NCI-H2196 (cell line): ENCODE measurements around the gene HS6ST2.
A peak's percentile ranks its signal among the peaks of the same experiment; 100 is the strongest.
"Not testable (repeated sequence)": the region's sequence is repeated elsewhere in the genome, so short reads cannot be mapped to it uniquely, and the experiment has no call there.

Source experiments
- DNase-seq: peaks from one replicate; lab custom pipeline; 2025; ENCODE audit not compliant: unreplicated experiment; lab: John Stamatoyannopoulos, UW

HS6ST2 gene

GRCh38 chrX:132958091-132958703 lies at the start of gene HS6ST2:
Gene HS6ST2, minus strand, starts transcription at chrX:132958629.
- peak; percentile 4 for DNase-seq

GRCh38 chrX:133007458-133007857 lies 49.0 kb upstream of the HS6ST2 start:
- no peak for DNase-seq

GRCh38 chrX:133005616-133006015 lies 47.2 kb upstream of the HS6ST2 start:
- DNase-seq = no peak

GRCh38 chrX:133005042-133005441 lies 46.6 kb upstream of the HS6ST2 start:
- DNase-seq = no peak

GRCh38 chrX:132999209-132999608 lies 40.8 kb upstream of the HS6ST2 start:
- DNase-seq = no peak

DNA sequence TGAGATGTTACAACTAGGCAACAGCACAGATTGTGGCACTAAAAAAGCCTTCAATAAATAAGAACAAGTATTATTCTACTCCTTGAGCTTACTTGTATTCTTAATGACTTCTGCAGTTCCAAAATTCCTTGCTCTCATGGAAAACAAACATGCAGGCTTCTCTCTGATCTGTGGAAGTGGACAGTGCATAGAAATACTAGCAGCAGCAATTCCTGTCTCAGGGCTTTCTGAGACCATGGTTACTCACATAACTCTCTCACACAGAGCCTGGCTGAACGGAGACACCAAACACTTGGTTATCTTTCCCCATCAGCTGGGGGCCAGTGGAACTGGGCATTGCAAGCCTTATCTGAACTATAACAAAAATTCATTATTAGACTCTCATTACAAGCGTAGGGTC lies 32.4 kb upstream of the HS6ST2 start:
- DNase-seq = no peak

DNA sequence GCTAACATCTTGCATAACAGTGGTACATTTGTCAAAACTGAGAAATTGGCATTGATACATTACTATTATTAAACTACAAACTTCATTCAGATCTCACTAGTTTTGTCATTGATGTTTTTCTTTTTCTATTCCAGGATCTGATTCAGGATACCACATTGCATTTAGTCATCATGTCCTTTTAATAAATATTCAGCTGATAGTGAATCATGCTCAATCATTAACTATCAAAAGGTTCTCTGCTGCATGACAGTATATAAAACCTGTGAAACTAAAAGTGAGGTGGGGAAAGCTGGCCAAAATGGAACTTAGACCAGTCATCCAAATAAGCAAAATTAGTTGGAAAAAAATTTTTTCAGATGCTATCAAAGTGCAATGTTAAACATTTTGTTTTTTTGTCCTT lies 28.1 kb upstream of the HS6ST2 start:
- DNase-seq = no peak

DNA sequence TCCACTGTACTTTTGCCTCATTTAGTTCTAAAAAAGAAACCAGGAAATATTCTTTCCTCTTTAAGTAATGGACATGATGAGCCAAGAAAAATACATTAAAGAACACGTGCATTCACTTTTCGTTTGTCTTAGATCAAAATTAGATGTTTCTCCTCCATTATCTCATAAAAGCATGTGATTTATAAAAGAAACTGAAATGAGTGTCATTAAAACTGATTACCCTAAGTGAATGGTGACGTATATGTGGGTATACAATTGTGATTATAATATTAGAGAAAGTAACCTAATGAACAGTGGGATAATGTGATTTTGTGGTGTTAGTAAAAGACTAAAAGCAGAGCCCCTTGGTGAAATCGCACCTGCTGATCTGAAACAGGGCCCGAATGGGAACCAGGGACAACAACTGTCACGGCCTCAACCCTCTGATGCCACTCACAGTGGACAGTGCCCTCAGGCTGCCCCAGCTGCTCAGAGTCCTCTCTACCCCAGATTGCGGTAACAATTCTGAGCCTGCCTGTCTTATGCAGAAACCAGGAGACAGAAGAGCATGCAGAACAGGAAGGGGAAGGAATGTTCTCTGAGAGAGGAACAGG lies 25.7 kb upstream of the HS6ST2 start:
- DNase-seq = no peak

GRCh38 chrX:132983496-132983895 lies 25.1 kb upstream of the HS6ST2 start:
- DNase-seq = no peak

DNA sequence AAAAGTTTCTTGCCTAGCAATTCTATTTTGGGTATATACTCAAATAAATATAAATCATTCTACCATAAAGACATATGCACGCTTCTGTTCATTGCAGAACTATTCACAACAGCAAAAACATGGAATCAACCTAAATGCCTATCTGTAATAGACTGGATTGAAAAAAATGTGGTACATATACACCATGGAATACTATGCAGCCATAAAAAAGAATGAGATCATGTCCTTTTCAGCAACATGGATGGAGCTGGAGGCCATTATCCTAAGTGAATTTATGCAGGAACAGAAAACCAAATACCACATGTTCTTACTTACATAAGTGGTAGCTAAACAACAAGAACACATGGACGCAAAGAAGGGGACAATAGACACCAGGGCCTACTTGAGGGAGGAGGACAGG lies 21.6 kb upstream of the HS6ST2 start:
- not testable (repeated sequence) for DNase-seq

- DNase-seq = peak; percentile 35
Observed at GRCh38 chrX:132968296-132968949, 10.0 kb upstream of the HS6ST2 start.

- no peak for DNase-seq
Observed at GRCh38 chrX:132967049-132967448, 8.6 kb upstream of the HS6ST2 start.

DNA sequence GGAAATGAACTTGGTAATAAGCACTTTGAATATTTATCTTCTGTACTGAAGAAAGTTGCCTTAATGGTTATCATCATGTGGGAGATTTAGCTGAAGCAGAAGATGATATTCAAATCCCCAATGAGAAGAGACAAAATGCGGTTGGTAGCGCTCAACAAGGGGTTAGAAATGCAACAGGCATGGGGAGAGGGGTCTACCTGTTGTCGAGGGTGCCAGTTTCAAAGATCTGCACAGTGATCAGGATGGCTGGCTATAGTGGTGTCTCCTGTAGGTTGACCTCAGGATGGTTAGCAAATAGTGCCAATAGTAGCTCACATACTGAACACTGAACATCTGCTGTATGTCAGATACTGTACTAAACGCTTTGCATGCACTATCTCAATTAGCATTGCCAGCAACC lies 7.0 kb upstream of the HS6ST2 start:
- no peak for DNase-seq

- no peak for DNase-seq
Observed at GRCh38 chrX:132961511-132961910, 3.1 kb upstream of the HS6ST2 start.

- DNase-seq = peak; percentile 9
Observed at GRCh38 chrX:132957211-132958090, 978 bp downstream of the HS6ST2 start.

- DNase-seq = no peak
Observed at GRCh38 chrX:132956421-132957210, 1.8 kb downstream of the HS6ST2 start.

GRCh38 chrX:132955690-132956089 lies 2.7 kb downstream of the HS6ST2 start:
- no peak for DNase-seq

DNA sequence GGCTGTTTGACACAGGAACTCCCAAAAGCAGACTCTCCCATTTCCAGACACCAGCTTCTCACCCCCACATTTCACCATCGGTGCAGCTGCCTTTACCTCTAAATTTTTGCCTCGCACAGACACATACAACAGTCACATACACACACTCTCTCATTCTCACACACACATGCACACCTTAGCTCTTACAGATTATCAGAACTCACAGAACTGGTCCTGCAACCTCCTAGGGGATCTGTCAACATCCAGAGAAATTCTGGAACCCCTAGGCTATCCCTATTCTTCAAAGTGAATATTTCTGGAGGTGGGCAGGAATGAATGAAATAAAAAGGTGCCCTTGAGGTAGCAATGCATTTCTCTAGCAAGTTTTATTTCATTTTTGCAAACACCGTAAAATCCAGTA lies 4.1 kb downstream of the HS6ST2 start:
- no peak for DNase-seq

DNA sequence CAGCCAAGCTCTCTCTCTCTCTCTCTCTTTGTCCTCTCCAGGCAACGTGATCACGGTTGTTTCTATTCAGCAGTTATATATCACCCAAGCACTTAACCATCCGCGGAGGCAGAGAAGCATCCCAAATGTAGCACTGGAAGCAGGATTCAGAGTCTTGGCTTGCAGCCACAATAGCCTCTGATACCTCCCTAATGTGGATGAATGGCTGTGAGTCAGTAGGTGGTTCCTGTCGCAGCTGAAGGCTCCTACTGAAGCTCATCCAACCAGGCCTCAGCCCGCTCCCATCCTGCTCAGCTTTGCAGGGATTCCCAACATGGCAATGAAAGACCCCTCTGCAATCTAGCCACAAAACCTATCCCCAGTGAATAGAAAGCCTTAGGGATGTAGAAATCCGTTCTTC lies 5.1 kb downstream of the HS6ST2 start:
- DNase-seq = peak; percentile 33

DNA sequence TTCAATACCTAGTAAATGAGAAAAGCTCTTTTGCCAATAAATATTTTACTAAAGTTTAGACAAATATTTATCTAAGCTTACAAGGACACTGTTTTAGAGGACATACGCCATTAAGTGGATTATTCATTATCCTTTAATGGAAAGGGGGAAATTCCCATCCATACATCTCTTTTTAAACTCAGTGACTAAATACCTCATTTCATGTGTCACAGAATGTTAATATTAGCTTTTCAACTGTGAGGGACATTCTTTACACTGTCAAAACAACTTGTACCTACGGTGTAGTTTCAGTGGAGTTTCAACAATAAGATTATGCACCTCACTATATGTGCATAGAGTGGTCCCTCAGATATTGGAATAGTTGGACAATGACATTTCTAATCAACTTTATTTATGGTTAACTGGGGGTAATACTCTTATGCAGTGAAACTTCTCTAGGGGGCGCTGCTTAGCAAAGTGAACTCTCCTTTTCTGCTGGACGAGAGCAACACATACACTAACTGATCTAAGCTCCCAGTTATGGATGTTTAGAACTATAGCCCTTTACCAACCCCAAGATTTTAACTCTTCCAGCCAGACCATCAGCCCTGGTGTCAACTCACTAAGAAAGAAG lies 9.7 kb downstream of the HS6ST2 start:
- no peak for DNase-seq
